Thyroid gland (tissue), 4 donors: ENCODE data around the gene ACP5. TPM values are rescaled to one million over a fixed set of nuclear protein-coding genes. Genes with fewer than 3 reads are reported as not detected.
"Not testable (repeated sequence)": the region's sequence is repeated elsewhere in the genome, so short reads cannot be mapped to it uniquely, and the experiment has no call there.

Experiments used
- DNase-seq, 2 donors: peaks; one replicate each; pipeline ENCODE4 v3.0.0-alpha.2; 2019
- H3K27ac ChIP-seq, 3 donors: fragments of 200-600 bp; sonication (generic); 1 replicate in 2 of 3; 2 replicates in 1 of 3; pipeline ENCODE4 v1.5.1; 2016 to 2019; ENCODE audit warnings: mild to moderate bottlenecking in 1 of 3, moderate library complexity in 1 of 3
- H3K27me3 ChIP-seq: fragments of 200-600 bp; sonication (generic); one replicate; pipeline ENCODE4 v1.5.1; 2019
- H3K36me3 ChIP-seq, 2 donors: fragments of 200-600 bp; sonication (generic); one replicate each; pipeline ENCODE4 v1.5.1; 2016 to 2019
- H3K4me1 ChIP-seq, 2 donors: fragments of 200-600 bp; sonication (generic); one replicate each; pipeline ENCODE4 v1.5.1; 2017 to 2019
- H3K4me3 ChIP-seq, 3 donors: fragments of 200-600 bp; sonication (generic); replicated peaks in 1 of 3; 1 replicate in 2 of 3; 2 replicates in 1 of 3; pipeline ENCODE4 v1.5.1; 2016; ENCODE audit warnings: mild to moderate bottlenecking in 1 of 3
- H3K9me3 ChIP-seq: fragments of 200-600 bp; sonication (generic); one replicate; pipeline ENCODE4 v1.5.1; 2017
- CTCF ChIP-seq, 6 experiments: fragments of 200-600 bp in 3 of 6; fragments of 450-650 bp in 3 of 6; sonication (generic) in 3 of 6; IDR thresholded peaks; one replicate each; pipeline ENCODE4 v1.5.1; 2016 to 2019; ENCODE audit warnings: antibody characterized with exemption in 6 of 6, mild to moderate bottlenecking in 2 of 6, inconsistent platforms in 1 of 6, moderate library complexity in 1 of 6
- POLR2A ChIP-seq, 2 donors: fragments of 450-650 bp; IDR thresholded peaks; one replicate each; pipeline ENCODE4 v1.6.1; 2017; ENCODE audit warnings: antibody characterized with exemption in 2 of 2, mild to moderate bottlenecking in 2 of 2, moderate library complexity in 1 of 2
- WGBS, 2 donors: methylation state at CpG; one replicate each; pipeline ENCODE4 v1.1.5; 2017; 5-methylcytosine and 5-hydroxymethylcytosine counted together
- intact Hi-C: fragments of 100-400 bp; cut with DNase I; formaldehyde crosslinking; loops from one replicate; pipeline ENCODE4 v1.15.1; 2023
- total RNA-seq, 4 donors: library from RNA; depleted of rRNA; stranded (reverse); fragments of >200 nt; gene quantifications; one replicate each; pipeline ENCODE4 v1.2.3, GENCODE V29; 2016

ACP5 gene
- 1 to 10 TPM; 4.9 to 8.4 (median 6.2) TPM for total RNA-seq

DNA sequence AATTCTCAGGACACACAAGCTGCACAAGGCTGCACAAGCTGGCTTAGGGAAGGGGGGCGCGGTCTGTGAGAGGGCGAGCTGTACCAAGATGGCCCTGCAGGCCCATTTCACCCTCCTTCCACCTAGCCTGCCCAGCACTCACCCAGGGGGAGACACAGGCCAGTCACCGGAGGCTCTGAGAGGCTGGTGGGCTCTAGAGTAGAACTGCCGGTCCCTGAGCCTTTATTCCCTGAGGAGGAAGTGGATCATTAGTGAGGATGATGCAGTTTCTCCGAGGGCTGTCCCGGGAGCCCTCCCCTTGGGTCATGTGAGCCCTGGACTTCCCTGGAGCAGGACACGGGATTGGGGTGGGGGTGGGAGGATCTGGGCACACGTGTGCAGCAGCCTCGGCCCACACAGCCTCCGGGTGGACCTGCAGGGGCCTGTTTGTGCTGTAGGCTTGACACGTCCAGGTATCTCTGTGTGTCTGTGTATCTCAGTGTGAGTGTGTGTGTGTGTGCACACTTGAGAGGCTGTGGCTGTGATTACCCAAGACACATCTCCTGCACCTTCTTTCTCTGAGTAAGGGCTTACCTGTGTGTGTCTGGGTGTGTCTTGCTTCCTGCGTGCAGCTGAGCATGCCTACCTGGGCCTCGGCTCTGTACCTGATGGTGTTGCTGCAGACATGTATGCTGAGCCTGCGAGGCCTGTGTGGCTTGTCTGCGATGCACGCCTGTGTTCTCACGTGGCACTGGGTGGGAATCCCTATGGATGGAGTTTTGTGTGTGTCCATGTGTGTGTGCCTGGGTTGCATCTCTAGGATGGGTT, at the start of gene ACP5:
TSS of gene ACP5 (minus strand) at position 195 of the 807 bp plus-strand sequence. CDS start 328 bp downstream, outside the sequence.
- Histone ChIP-seq H3K4me3 (peak within 1 kb of the TSS in 2 of 3 donors; percentile 1 to 20), H3K27ac (no peak within 1 kb of the TSS), H3K27me3 (no peaks in the 10 kb centered on the region), H3K9me3 (no peaks in the 10 kb centered on the region), H3K36me3 (no peaks in the 10 kb centered on the region), H3K4me1 (peaks cover 8 to 17% of the 10 kb centered on the region in 2 donors)
- WGBS, 2 donors = 79 to 80% methylated on average over 11 to 12 of the region's 18 CpGs
- intact Hi-C loops = no loop called here
- no peak for DNase-seq
- no peak for TF ChIP-seq CTCF (IDR thresholded peaks at IDR 0.05)
- TF ChIP-seq POLR2A (IDR thresholded peaks at IDR 0.05) = no peak

DNA sequence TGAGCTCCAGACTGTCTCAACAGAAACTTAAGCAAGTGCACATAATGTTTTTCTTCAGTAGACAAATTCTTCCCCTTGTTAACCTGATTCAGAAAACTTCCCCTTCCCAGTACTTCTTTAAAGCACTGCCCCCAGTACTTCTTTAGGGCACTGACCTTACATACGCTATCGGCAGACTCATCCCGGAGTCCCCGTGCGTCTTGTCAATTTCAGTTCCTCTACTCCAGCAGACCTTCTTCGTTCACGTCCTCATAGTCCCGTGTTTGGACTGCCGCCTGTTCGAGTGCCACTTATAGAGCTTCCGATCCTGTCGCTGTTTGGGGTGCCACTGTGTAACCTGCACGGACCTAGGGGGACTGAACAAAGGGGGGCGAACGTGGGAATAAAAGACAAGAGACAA, 48.8 kb upstream of the ACP5 start:
- H3K9me3 ChIP-seq = no peaks in the 10 kb centered on the region
- peaks cover 6 to 26% of the 10 kb centered on the region in 2 donors for H3K4me1 ChIP-seq
- H3K27ac ChIP-seq = no peak overlapping the region
- H3K4me3 ChIP-seq = no peak overlapping the region
- no peaks in the 10 kb centered on the region for H3K36me3 ChIP-seq
- H3K27me3 ChIP-seq = no peaks in the 10 kb centered on the region
- no peak for TF ChIP-seq CTCF (IDR thresholded peaks at IDR 0.05)
- TF ChIP-seq POLR2A (IDR thresholded peaks at IDR 0.05) = no peak
- 30 to 53% methylated on average over 15 of the region's 15 CpGs for WGBS, 2 donors
- DNase-seq = peak; percentile 41 to 45
- intact Hi-C loops = no loop called here

DNA sequence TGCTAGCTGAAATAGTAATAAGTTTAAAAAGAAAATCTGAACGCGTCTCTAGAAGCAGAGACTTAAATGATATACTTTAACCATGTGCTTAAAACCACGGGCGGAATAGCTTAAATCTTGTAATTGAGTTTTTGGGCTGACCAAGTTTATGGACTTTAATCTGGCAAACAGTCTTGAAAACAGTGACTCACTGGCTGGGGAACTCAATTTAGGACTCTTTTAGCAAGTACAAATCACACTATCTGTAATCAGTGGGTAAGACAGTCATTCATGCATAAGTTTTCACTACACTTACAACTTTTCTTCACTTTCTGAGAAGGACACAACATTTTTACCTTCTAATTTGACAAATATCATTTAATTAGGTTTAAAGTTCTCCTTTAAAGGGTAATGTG, 46.6 kb upstream of the ACP5 start:
- Histone ChIP-seq H3K27ac (peak overlapping the region in 1 of 3 donors; percentile 1), H3K4me1 (peaks cover 6 to 26% of the 10 kb centered on the region in 2 donors), H3K9me3 (no peaks in the 10 kb centered on the region), H3K27me3 (no peaks in the 10 kb centered on the region), H3K36me3 (peaks cover 5 to 13% of the 10 kb centered on the region in 2 donors), H3K4me3 (no peak overlapping the region)
- TF ChIP-seq CTCF (IDR thresholded peaks at IDR 0.05) (no peak), POLR2A (IDR thresholded peaks at IDR 0.05) (no peak)
- no peak for DNase-seq
- 50 to 69% methylated on average over 4 of the region's 4 CpGs for WGBS, 2 donors
- intact Hi-C loops = no loop called here

- H3K27me3 ChIP-seq, H3K27ac ChIP-seq, H3K9me3 ChIP-seq, intact Hi-C loops, DNase-seq, H3K4me3 ChIP-seq: not testable (repeated sequence)
- Histone ChIP-seq H3K36me3 (peaks cover 10 to 27% of the 10 kb centered on the region in 2 donors), H3K4me1 (peaks cover 6 to 26% of the 10 kb centered on the region in 2 donors)
- WGBS, 2 donors = 58 to 60% methylated on average over 3 of the region's 3 CpGs
These were observed 45.0 kb upstream of the ACP5 start for GRCh38 chr19:11622401-11622800.

DNA sequence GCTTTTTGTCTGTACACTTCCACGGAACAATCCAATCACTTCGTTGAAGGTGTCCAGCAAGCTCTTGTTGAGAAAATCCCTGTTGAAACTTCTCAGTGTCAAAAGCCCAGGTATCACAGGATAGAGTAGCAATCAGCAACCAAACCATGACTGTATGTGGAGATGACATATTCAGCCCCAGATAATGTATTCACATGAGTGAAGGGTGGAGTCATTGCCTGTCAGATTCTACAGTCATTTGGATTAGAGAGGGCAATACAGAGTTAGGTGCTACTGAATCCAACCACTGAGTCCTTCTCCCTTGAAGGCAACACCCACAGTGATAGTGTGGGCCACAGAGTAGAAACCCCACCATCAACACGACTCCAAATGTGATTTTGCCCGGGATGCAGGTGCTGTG, 43.1 kb upstream of the ACP5 start:
- no peak overlapping the region for H3K27ac ChIP-seq
- peaks cover 6 to 21% of the 10 kb centered on the region in 2 donors for H3K4me1 ChIP-seq
- no peaks in the 10 kb centered on the region for H3K9me3 ChIP-seq
- DNase-seq = no peak
- WGBS, 2 donors = 67 to 99% methylated on average over 4 of the region's 4 CpGs
- H3K27me3 ChIP-seq = no peaks in the 10 kb centered on the region
- H3K36me3 ChIP-seq = peaks cover 28 to 45% of the 10 kb centered on the region in 2 donors
- TF ChIP-seq POLR2A (IDR thresholded peaks at IDR 0.05) (no peak), CTCF (IDR thresholded peaks at IDR 0.05) (no peak)
- H3K4me3 ChIP-seq = no peak overlapping the region
- intact Hi-C loops = no loop called here
